ENCODE measurements around the gene EID2. TPM values are rescaled to one million over a fixed set of nuclear protein-coding genes. Genes with fewer than 3 reads are reported as not detected.

The EID2 gene
- polyA plus RNA-seq, 4 donors, result 9.9 to 13.4 (median 11.9) TPM

GRCh38 chr19:39497996-39498797 lies 41.8 kb downstream of the EID2 start:
- Histone ChIP-seq H3K36me3 (ENCODE audit: control insufficient read depth in 3 of 3, insufficient read depth in 2 of 3, low read depth in 1 of 3, low read length in 3 of 3) (no peaks in the 10 kb centered on the region), H3K9me3 (ENCODE audit: control insufficient read depth in 2 of 2, insufficient read depth in 1 of 2, low read depth in 1 of 2, low read length in 1 of 2) (peaks cover 0 to 4% of the 10 kb centered on the region in 2 donors), H3K4me1 (ENCODE audit: control insufficient read depth in 3 of 3, insufficient read depth in 2 of 3, low read depth in 1 of 3, low read length in 2 of 3) (peaks cover 0 to 8% (median 0%) of the 10 kb centered on the region in 3 donors), H3K4me3 (ENCODE audit: low read depth in 1 of 3, low read length in 3 of 3) (no peak overlapping the region), H3K27me3 (ENCODE audit: control insufficient read depth in 3 of 3, insufficient read depth in 3 of 3, low read length in 3 of 3) (peaks cover 3 to 60% (median 18%) of the 10 kb centered on the region in 3 donors), H3K27ac (ENCODE audit: low read depth in 1 of 3, low read length in 2 of 3) (no peak overlapping the region)
- 1 to 2% (median 1%) methylated on average over 40 of the region's 40 CpGs for WGBS, 3 donors
- FAIRE-seq, result no peak
- DNase-seq, result peak; percentile 18 to 59

- 0 to 3% (median 0%) methylated on average over 6 to 7 of the region's 7 CpGs for WGBS, 3 donors
- Histone ChIP-seq H3K27me3 (ENCODE audit: control insufficient read depth in 3 of 3, insufficient read depth in 3 of 3, low read length in 3 of 3) (peaks cover 3 to 56% (median 17%) of the 10 kb centered on the region in 3 donors), H3K4me3 (ENCODE audit: low read depth in 1 of 3, low read length in 3 of 3) (no peak overlapping the region), H3K27ac (ENCODE audit: low read depth in 1 of 3, low read length in 2 of 3) (no peak overlapping the region), H3K4me1 (ENCODE audit: control insufficient read depth in 3 of 3, insufficient read depth in 2 of 3, low read depth in 1 of 3, low read length in 2 of 3) (peaks cover 0 to 8% (median 0%) of the 10 kb centered on the region in 3 donors), H3K36me3 (ENCODE audit: control insufficient read depth in 3 of 3, insufficient read depth in 2 of 3, low read depth in 1 of 3, low read length in 3 of 3) (no peaks in the 10 kb centered on the region), H3K9me3 (ENCODE audit: control insufficient read depth in 2 of 2, insufficient read depth in 1 of 2, low read depth in 1 of 2, low read length in 1 of 2) (peaks cover 0 to 4% of the 10 kb centered on the region in 2 donors)
- DNase-seq (no peak), FAIRE-seq (no peak)
These were observed 42.3 kb downstream of the EID2 start for GRCh38 chr19:39497701-39497995.

- H3K4me3 ChIP-seq (ENCODE audit: low read depth in 1 of 3, low read length in 3 of 3), result no peak overlapping the region
- 83 to 88% (median 87%) methylated on average over 5 of the region's 5 CpGs for WGBS, 3 donors
- H3K9me3 ChIP-seq (ENCODE audit: control insufficient read depth in 2 of 2, insufficient read depth in 1 of 2, low read depth in 1 of 2, low read length in 1 of 2), result no peaks in the 10 kb centered on the region
- FAIRE-seq (no peak), DNase-seq (no peak)
- peaks cover 3 to 45% (median 17%) of the 10 kb centered on the region in 3 donors for H3K27me3 ChIP-seq (ENCODE audit: control insufficient read depth in 3 of 3, insufficient read depth in 3 of 3, low read length in 3 of 3)
- peaks cover 0 to 9% (median under 1%) of the 10 kb centered on the region in 3 donors for H3K36me3 ChIP-seq (ENCODE audit: control insufficient read depth in 3 of 3, insufficient read depth in 2 of 3, low read depth in 1 of 3, low read length in 3 of 3)
- H3K27ac ChIP-seq (ENCODE audit: low read depth in 1 of 3, low read length in 2 of 3), result no peak overlapping the region
- peaks cover 0 to 8% (median 0%) of the 10 kb centered on the region in 3 donors for H3K4me1 ChIP-seq (ENCODE audit: control insufficient read depth in 3 of 3, insufficient read depth in 2 of 3, low read depth in 1 of 3, low read length in 2 of 3)
These were observed 43.9 kb downstream of the EID2 start for GRCh38 chr19:39496063-39496462.

- peaks cover 0 to 8% (median 0%) of the 10 kb centered on the region in 3 donors for H3K4me1 ChIP-seq (ENCODE audit: control insufficient read depth in 3 of 3, insufficient read depth in 2 of 3, low read depth in 1 of 3, low read length in 2 of 3)
- no peaks in the 10 kb centered on the region for H3K9me3 ChIP-seq (ENCODE audit: control insufficient read depth in 2 of 2, insufficient read depth in 1 of 2, low read depth in 1 of 2, low read length in 1 of 2)
- 80 to 88% (median 82%) methylated on average over 5 of the region's 5 CpGs for WGBS, 3 donors
- no peak for DNase-seq
- peaks cover 2 to 21% (median 3%) of the 10 kb centered on the region in 3 donors for H3K36me3 ChIP-seq (ENCODE audit: control insufficient read depth in 3 of 3, insufficient read depth in 2 of 3, low read depth in 1 of 3, low read length in 3 of 3)
- H3K4me3 ChIP-seq (ENCODE audit: low read depth in 1 of 3, low read length in 3 of 3), result no peak overlapping the region
- peaks cover 3 to 32% (median 13%) of the 10 kb centered on the region in 3 donors for H3K27me3 ChIP-seq (ENCODE audit: control insufficient read depth in 3 of 3, insufficient read depth in 3 of 3, low read length in 3 of 3)
- no peak for FAIRE-seq
- H3K27ac ChIP-seq (ENCODE audit: low read depth in 1 of 3, low read length in 2 of 3), result no peak overlapping the region
These were observed 45.3 kb downstream of the EID2 start for GRCh38 chr19:39494661-39495060.

GRCh38 chr19:39492788-39493187 lies 47.2 kb downstream of the EID2 start:
- peaks cover 10 to 40% (median 17%) of the 10 kb centered on the region in 3 donors for H3K36me3 ChIP-seq (ENCODE audit: control insufficient read depth in 3 of 3, insufficient read depth in 2 of 3, low read depth in 1 of 3, low read length in 3 of 3)
- H3K9me3 ChIP-seq (ENCODE audit: control insufficient read depth in 2 of 2, insufficient read depth in 1 of 2, low read depth in 1 of 2, low read length in 1 of 2), result no peaks in the 10 kb centered on the region
- FAIRE-seq (no peak), DNase-seq (no peak)
- no peak overlapping the region for H3K27ac ChIP-seq (ENCODE audit: low read depth in 1 of 3, low read length in 2 of 3)
- peaks cover 0 to 13% (median 2%) of the 10 kb centered on the region in 3 donors for H3K27me3 ChIP-seq (ENCODE audit: control insufficient read depth in 3 of 3, insufficient read depth in 3 of 3, low read length in 3 of 3)
- peaks cover 0 to 3% (median 0%) of the 10 kb centered on the region in 3 donors for H3K4me1 ChIP-seq (ENCODE audit: control insufficient read depth in 3 of 3, insufficient read depth in 2 of 3, low read depth in 1 of 3, low read length in 2 of 3)
- WGBS, 3 donors, result 75 to 83% (median 79%) methylated on average over 2 to 3 of the region's 3 CpGs
- no peak overlapping the region for H3K4me3 ChIP-seq (ENCODE audit: low read depth in 1 of 3, low read length in 3 of 3)

- no peak overlapping the region for H3K4me3 ChIP-seq (ENCODE audit: low read depth in 1 of 3, low read length in 3 of 3)
- no peak for FAIRE-seq
- DNase-seq, result no peak
- 91 to 96% (median 94%) methylated on average over 6 of the region's 6 CpGs for WGBS, 3 donors
- peaks cover 10 to 45% (median 17%) of the 10 kb centered on the region in 3 donors for H3K36me3 ChIP-seq (ENCODE audit: control insufficient read depth in 3 of 3, insufficient read depth in 2 of 3, low read depth in 1 of 3, low read length in 3 of 3)
- H3K9me3 ChIP-seq (ENCODE audit: control insufficient read depth in 2 of 2, insufficient read depth in 1 of 2, low read depth in 1 of 2, low read length in 1 of 2), result no peaks in the 10 kb centered on the region
- H3K27ac ChIP-seq (ENCODE audit: low read depth in 1 of 3, low read length in 2 of 3), result no peak overlapping the region
- peaks cover 0 to 8% (median 2%) of the 10 kb centered on the region in 3 donors for H3K27me3 ChIP-seq (ENCODE audit: control insufficient read depth in 3 of 3, insufficient read depth in 3 of 3, low read length in 3 of 3)
- no peaks in the 10 kb centered on the region for H3K4me1 ChIP-seq (ENCODE audit: control insufficient read depth in 3 of 3, insufficient read depth in 2 of 3, low read depth in 1 of 3, low read length in 2 of 3)
These were observed 47.7 kb downstream of the EID2 start for GRCh38 chr19:39492225-39492624.

- FAIRE-seq (no peak), DNase-seq (no peak)
- 71 to 80% (median 74%) methylated on average over 10 of the region's 10 CpGs for WGBS, 3 donors
- Histone ChIP-seq H3K27me3 (ENCODE audit: control insufficient read depth in 3 of 3, insufficient read depth in 3 of 3, low read length in 3 of 3) (no peaks in the 10 kb centered on the region), H3K9me3 (ENCODE audit: control insufficient read depth in 2 of 2, insufficient read depth in 1 of 2, low read depth in 1 of 2, low read length in 1 of 2) (no peaks in the 10 kb centered on the region), H3K4me1 (ENCODE audit: control insufficient read depth in 3 of 3, insufficient read depth in 2 of 3, low read depth in 1 of 3, low read length in 2 of 3) (no peaks in the 10 kb centered on the region), H3K27ac (ENCODE audit: low read depth in 1 of 3, low read length in 2 of 3) (no peak overlapping the region), H3K36me3 (ENCODE audit: control insufficient read depth in 3 of 3, insufficient read depth in 2 of 3, low read depth in 1 of 3, low read length in 3 of 3) (peaks cover 14 to 66% (median 23%) of the 10 kb centered on the region in 3 donors), H3K4me3 (ENCODE audit: low read depth in 1 of 3, low read length in 3 of 3) (no peak overlapping the region)
These were observed 50.2 kb downstream of the EID2 start for GRCh38 chr19:39489756-39490155.
